ENCODE data around the gene C6orf120. TPM values are rescaled to one million over a fixed set of nuclear protein-coding genes. Genes with fewer than 3 reads are reported as not detected.
A peak's percentile ranks its signal among the peaks of the same experiment; 100 is the strongest.

The C6orf120 gene
- total RNA-seq (10 to 100 TPM; 22.6 to 23.9 TPM), polyA plus RNA-seq (10 to 100 TPM in 1 of 2 donors, 1 to 10 TPM in 1; 4.3 to 21.2 TPM)
- long read RNA-seq, donor 1, transcript C6orf120-201 (1 exons, 2,667 nt): major isoform, 41 of 41 reads
- long read RNA-seq, donor 1, partial matches to known transcripts: 0 of 41 reads
- long read RNA-seq, donor 1, other reads (novel, unspliced or antisense): 0 of 41 reads
- long read RNA-seq, donor 2, transcript C6orf120-201 (1 exons, 2,667 nt): major isoform, 23 of 23 reads
- long read RNA-seq, donor 2, partial matches to known transcripts: 0 of 23 reads
- long read RNA-seq, donor 2, other reads (novel, unspliced or antisense): 0 of 23 reads
- long read RNA-seq, donor 3, transcript C6orf120-201 (1 exons, 2,667 nt): major isoform, 26 of 26 reads
- long read RNA-seq, donor 3, partial matches to known transcripts: 0 of 26 reads
- long read RNA-seq, donor 3, other reads (novel, unspliced or antisense): 0 of 26 reads
- long read RNA-seq, donor 4, transcript C6orf120-201 (1 exons, 2,667 nt): major isoform, 27 of 27 reads
- long read RNA-seq, donor 4, partial matches to known transcripts: 0 of 27 reads
- long read RNA-seq, donor 4, other reads (novel, unspliced or antisense): 0 of 27 reads
- long read RNA-seq, donor 5, transcript C6orf120-201 (1 exons, 2,667 nt): major isoform, 57 of 57 reads
- long read RNA-seq, donor 5, partial matches to known transcripts: 0 of 57 reads
- long read RNA-seq, donor 5, other reads (novel, unspliced or antisense): 0 of 57 reads

GRCh38 chr6:169701954-169702839 is at the start of gene C6orf120, which contains the start of gene WDR27:
Gene C6orf120, plus strand, starts transcription at chr6:169702126. Its CDS starts 334 bp downstream, at chr6:169702460.
Gene WDR27, minus strand, starts transcription at chr6:169702029. Its CDS starts 13,024 bp downstream, at chr6:169689005.
- 0% methylated on average over 74 to 92 of the region's 92 CpGs for WGBS, 2 donors
- ATAC-seq (ENCODE audit: insufficient read depth, low FRiP score) (peak; percentile 97), DNase-seq (peak; percentile 96 to 98 (median 97))
- peak within 1 kb of the TSS; percentile 42 to 74 for H3K9ac ChIP-seq (ENCODE audit: insufficient read depth in 1 of 2, low read length in 2 of 2)
- H3K4me1 ChIP-seq (ENCODE audit: control insufficient read depth in 5 of 5, insufficient read depth in 5 of 5, low read length in 5 of 5): peaks cover 0 to 37% (median 5%) of the 10 kb centered on the region in 5 donors
- TF ChIP-seq, protein P1, sequence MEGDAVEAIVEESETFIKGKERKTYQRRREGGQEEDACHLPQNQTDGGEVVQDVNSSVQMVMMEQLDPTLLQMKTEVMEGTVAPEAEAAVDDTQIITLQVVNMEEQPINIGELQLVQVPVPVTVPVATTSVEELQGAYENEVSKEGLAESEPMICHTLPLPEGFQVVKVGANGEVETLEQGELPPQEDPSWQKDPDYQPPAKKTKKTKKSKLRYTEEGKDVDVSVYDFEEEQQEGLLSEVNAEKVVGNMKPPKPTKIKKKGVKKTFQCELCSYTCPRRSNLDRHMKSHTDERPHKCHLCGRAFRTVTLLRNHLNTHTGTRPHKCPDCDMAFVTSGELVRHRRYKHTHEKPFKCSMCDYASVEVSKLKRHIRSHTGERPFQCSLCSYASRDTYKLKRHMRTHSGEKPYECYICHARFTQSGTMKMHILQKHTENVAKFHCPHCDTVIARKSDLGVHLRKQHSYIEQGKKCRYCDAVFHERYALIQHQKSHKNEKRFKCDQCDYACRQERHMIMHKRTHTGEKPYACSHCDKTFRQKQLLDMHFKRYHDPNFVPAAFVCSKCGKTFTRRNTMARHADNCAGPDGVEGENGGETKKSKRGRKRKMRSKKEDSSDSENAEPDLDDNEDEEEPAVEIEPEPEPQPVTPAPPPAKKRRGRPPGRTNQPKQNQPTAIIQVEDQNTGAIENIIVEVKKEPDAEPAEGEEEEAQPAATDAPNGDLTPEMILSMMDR (IDR thresholded peaks at IDR 0.05; ENCODE audit: control extremely low read depth, extremely low read depth): no peak
- H3K27ac ChIP-seq (ENCODE audit: low read depth in 1 of 2, low read length in 1 of 2): peak within 1 kb of the TSS; percentile 96 to 97
- H3K36me3 ChIP-seq (ENCODE audit: control insufficient read depth in 4 of 4, insufficient read depth in 4 of 4, low read length in 4 of 4): peaks cover 0 to 16% (median 11%) of the 10 kb centered on the region in 4 donors
- H3K27me3 ChIP-seq (ENCODE audit: control insufficient read depth in 3 of 3, insufficient read depth in 3 of 3, low read length in 2 of 3): no peaks in the 10 kb centered on the region
- peak within 1 kb of the TSS; percentile 88 for H3K4me3 ChIP-seq
- no peaks in the 10 kb centered on the region for H3K9me3 ChIP-seq (ENCODE audit: control insufficient read depth in 4 of 4, insufficient read depth in 3 of 4, low read length in 3 of 4)

GRCh38 chr6:169652896-169653295 is 49.0 kb upstream of the C6orf120 start:
- no peak overlapping the region for H3K4me3 ChIP-seq
- no peak overlapping the region for H3K27ac ChIP-seq (ENCODE audit: low read depth in 1 of 2, low read length in 1 of 2)
- H3K9me3 ChIP-seq (ENCODE audit: control insufficient read depth in 4 of 4, insufficient read depth in 3 of 4, low read length in 3 of 4): no peaks in the 10 kb centered on the region
- DNase-seq (no peak), ATAC-seq (ENCODE audit: insufficient read depth, low FRiP score) (no peak)
- no peak overlapping the region for H3K9ac ChIP-seq (ENCODE audit: insufficient read depth in 1 of 2, low read length in 2 of 2)
- TF ChIP-seq, protein P1 (IDR thresholded peaks at IDR 0.05; ENCODE audit: control extremely low read depth, extremely low read depth): no peak
- H3K36me3 ChIP-seq (ENCODE audit: control insufficient read depth in 4 of 4, insufficient read depth in 4 of 4, low read length in 4 of 4): peaks cover under 1 to 8% (median 5%) of the 10 kb centered on the region in 4 donors
- H3K27me3 ChIP-seq (ENCODE audit: control insufficient read depth in 3 of 3, insufficient read depth in 3 of 3, low read length in 2 of 3): no peaks in the 10 kb centered on the region
- WGBS, 2 donors: 95 to 96% methylated on average over 11 of the region's 11 CpGs
- peaks cover 0 to 4% (median 0%) of the 10 kb centered on the region in 5 donors for H3K4me1 ChIP-seq (ENCODE audit: control insufficient read depth in 5 of 5, insufficient read depth in 5 of 5, low read length in 5 of 5)

GRCh38 chr6:169653691-169654090 is 48.2 kb upstream of the C6orf120 start:
- ATAC-seq (ENCODE audit: insufficient read depth, low FRiP score): no peak

More at GRCh38 chr6:169653691-169654090, 48.2 kb upstream of the C6orf120 start:
- no peak overlapping the region for H3K4me3 ChIP-seq
- no peak for DNase-seq
- H3K27ac ChIP-seq (ENCODE audit: low read depth in 1 of 2, low read length in 1 of 2): no peak overlapping the region
- WGBS, 2 donors: 86 to 93% methylated on average over 6 of the region's 6 CpGs
- no peaks in the 10 kb centered on the region for H3K9me3 ChIP-seq (ENCODE audit: control insufficient read depth in 4 of 4, insufficient read depth in 3 of 4, low read length in 3 of 4)
- TF ChIP-seq, protein P1 (IDR thresholded peaks at IDR 0.05; ENCODE audit: control extremely low read depth, extremely low read depth): no peak
- H3K4me1 ChIP-seq (ENCODE audit: control insufficient read depth in 5 of 5, insufficient read depth in 5 of 5, low read length in 5 of 5): peaks cover 0 to 4% (median 0%) of the 10 kb centered on the region in 5 donors
- peak overlapping the region in 1 of 2 donors; percentile 99 for H3K9ac ChIP-seq (ENCODE audit: insufficient read depth in 1 of 2, low read length in 2 of 2)
- peaks cover 3 to 12% (median 6%) of the 10 kb centered on the region in 4 donors for H3K36me3 ChIP-seq (ENCODE audit: control insufficient read depth in 4 of 4, insufficient read depth in 4 of 4, low read length in 4 of 4)
- H3K27me3 ChIP-seq (ENCODE audit: control insufficient read depth in 3 of 3, insufficient read depth in 3 of 3, low read length in 2 of 3): no peaks in the 10 kb centered on the region
